GM20431 (cell line): Measurements from ENCODE around the gene PTPRF.
"Not testable (repeated sequence)": the region's sequence is repeated elsewhere in the genome, so short reads cannot be mapped to it uniquely, and the experiment has no call there.

Experiments used
- in situ Hi-C: fragments of 300-500 bp; cut with MseI, MboI; formaldehyde crosslinking; loops from one replicate; pipeline ENCODE4 v1.15.0; 2020; ENCODE audit warnings: low sequenced_read_pairs; ENCODE audit not compliant: unreplicated experiment

PTPRF gene

DNA sequence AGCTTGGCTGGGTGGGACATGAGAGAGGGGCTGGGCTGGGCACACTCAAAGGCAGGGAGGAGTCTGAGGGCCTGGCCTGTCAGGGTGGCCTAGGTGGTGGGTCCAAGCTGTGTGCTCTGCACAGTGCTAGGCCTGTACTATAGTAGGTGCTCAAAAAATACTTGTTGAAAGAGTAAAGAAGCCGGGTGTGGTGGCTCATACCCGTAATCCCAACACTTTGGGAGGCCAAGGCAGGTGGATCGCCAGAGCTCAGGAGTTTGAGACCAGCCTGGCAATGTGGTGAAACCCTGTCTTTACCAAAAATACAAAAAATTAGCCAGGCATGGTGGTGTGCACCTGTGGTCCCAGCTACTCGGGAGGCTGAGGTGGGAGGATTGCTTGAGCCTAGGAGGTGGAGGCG lies 18.7 kb downstream of the PTPRF start:
- in situ Hi-C loops, result not testable (repeated sequence)

GRCh38 chr1:43549921-43550597 lies 19.4 kb downstream of the PTPRF start:
- in situ Hi-C loops, result no loop called here

DNA sequence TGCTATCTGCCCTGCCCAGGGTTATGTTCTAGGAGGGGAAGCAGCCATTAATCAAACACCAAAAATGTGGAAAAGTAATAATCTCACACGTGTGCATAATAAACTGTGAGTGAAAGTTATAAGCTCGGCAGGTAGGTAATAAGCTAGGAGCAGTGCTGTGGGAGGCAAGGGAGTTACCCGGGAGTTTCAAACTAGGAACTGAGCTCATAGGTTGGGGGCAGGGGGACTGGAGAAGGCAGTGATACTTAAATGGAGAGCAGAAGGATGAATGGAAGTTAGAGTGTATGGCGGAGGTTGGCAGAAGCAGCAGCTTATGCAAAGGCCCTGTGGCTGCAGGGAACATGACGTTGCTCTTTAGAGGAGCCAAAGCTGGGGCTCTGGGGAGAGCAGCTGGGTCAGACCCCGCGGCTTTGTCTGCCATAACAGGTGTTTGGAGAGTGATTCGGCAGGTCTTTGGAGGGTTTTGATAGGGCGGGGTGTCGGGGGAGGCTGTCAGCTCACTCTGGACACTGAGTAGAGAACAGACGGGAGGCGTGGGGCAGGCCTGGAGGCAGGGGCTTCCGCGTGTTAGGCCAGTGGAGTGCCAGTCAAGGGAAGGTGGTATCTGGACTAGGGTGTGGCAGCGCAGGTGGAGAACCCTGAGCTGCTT lies 20.0 kb downstream of the PTPRF start:
- in situ Hi-C loops, result no loop called here

DNA sequence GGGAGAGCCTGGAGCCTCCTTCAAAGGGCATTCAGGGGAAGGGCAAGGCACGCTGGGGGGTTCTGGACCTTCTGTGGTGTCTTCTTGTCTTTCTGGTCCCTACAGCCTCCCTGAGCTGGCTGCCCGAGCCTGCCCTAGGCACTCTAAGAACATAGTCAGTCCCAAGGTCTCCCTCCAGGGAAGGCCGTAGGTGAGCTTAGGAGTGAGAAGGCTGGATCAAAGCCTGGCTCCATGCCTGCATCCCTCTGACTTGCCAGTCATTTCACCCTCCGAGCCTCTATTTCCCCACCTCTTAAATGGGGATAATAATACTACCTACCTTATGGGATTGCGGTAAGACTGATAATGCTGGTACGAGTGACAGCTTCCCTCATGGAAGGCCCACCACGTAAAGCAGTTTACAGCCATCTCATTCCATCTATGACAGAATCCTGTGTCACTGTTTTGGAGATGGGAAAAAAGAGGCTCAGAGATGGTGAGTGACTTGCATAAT lies 20.8 kb downstream of the PTPRF start:
- in situ Hi-C loops, result no loop called here

DNA sequence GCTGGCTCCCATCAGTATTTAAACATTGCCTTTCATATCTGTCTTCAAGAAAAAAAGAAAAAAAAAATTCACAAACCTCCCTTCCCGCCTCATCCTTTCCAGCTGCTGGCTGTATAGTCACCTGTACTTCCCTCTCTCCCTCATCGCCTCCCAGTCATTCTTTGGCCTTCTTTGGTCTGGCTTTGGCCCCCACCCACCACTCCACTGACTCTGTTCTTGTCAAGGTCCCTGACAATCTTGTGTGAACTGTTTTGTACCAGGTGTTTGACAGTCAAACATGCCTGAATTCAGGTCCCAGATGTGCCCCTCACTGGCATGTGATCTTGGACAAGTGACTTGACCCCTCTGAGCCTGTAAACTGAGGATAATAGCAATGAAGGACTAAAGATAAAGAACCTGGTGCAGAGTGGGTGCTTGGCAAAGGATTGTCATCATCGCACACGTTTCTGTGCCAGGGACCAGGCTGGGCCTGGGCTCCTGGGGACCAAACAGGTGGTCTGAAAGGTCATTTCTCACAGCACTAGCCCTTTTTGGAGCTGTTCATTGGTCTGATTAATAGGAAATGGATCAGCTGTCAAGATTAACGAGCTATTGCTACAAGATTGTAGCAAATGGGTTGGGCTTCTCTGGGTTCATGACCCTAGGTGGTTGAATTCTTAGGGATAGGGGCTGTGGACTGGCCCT lies 21.5 kb downstream of the PTPRF start:
- in situ Hi-C loops, result no loop called here

- in situ Hi-C loops, result no loop called here
Measured at GRCh38 chr1:43552813-43553212, 22.1 kb downstream of the PTPRF start.

GRCh38 chr1:43554444-43554992 lies 23.8 kb downstream of the PTPRF start:
- in situ Hi-C loops, result no loop called here

DNA sequence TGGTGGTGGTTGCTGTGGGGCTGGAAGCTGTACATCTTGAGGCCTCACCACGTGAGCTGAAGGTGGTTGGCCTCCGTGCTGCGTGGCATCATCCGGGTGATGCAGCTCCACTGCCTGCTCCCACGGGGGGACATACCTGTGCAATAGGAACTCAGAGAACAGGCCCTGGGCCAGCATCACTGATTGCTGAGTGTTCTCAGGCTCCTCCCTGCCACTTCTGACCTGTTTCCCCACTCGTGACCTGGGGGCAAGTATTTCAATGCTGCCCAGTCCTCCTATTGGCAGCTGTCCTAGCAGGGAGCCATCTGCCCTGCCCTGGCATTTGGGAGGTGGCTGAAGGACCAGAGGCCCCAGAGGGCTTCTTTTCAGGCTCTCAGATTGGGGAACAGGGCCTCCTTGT lies 26.1 kb downstream of the PTPRF start:
- in situ Hi-C loops, result no loop called here

GRCh38 chr1:43557744-43558245 lies 27.1 kb downstream of the PTPRF start:
- in situ Hi-C loops, result no loop called here

GRCh38 chr1:43558346-43558841 lies 27.7 kb downstream of the PTPRF start:
- in situ Hi-C loops, result no loop called here

DNA sequence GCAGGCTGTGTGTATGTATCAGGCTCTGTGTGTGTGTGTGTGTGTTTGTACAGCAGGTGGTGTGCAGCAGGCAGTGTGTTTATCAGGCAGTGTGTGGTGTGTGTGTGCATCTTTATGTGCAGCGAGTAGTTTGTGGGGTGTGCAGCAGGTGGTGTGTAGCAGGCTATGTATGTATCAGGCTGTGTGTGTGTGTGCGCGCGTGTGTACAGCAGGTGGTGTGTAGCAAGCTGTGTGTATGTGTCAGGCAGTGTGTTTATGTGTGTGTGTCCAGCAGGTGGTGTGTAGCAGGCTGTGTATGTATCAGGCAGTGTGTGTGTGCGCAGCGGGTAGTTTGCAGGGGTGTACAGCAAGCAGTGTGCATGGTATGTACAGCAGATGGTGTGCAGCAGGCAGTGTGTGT lies 29.0 kb downstream of the PTPRF start:
- in situ Hi-C loops, result no loop called here

DNA sequence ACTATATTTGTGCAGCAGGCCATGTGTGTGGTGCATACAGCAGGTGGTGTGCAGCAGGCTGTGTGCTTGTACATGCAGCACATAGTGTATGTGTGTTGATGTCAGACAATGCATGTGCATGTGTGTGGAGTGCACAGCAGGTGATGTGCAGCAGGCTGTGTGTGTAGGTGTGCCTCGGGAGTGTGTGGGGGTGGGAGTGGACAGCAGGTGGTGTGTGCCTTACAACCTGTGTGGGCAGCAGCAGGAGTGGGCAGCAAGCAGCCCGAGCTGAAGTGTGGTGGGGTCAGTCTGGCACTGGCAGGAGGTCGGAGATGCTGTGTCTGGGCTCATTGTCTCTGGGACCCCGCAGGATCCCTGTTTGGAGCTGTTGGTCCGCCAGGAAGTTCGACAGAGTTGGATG lies 29.6 kb downstream of the PTPRF start:
- in situ Hi-C loops, result no loop called here

DNA sequence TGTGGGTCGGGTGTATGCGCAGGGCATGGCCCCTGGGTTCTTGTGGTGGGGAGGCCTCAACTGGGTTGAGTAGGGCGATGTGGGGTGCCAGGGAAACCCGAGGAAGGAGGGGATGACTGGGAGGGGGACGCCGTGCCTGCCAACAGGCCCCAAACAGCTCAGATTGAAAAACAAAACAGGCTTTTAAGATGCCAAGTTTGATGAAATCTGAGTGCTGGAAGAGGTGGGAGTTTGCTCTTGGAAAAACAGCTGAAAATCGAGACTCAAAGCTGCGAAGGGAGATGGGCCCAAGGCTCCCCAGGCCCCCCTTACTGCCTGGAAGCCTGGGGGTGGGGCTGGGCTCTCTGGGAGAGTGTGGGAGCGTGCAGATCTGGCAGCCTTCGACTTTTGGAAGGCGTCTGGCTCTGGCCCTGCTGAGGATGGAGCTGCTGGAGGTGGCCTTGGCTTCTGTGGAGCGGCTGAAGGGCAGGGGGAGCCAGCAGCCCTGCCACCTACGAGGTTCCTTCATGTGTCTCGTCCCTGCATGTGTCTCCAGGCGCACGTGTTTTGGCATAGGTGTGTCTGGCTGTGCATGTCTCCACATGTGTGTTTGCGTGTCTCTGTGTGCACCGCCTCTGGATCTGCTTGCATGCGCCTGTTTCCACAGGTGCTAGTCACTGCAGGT lies 33.3 kb downstream of the PTPRF start:
- in situ Hi-C loops, result no loop called here

GRCh38 chr1:43564551-43565348 lies 34.1 kb downstream of the PTPRF start:
- in situ Hi-C loops, result no loop called here

- in situ Hi-C loops, result no loop called here
Measured at GRCh38 chr1:43565600-43566360, 35.1 kb downstream of the PTPRF start.

GRCh38 chr1:43566382-43567044 lies 35.8 kb downstream of the PTPRF start:
- in situ Hi-C loops, result no loop called here

DNA sequence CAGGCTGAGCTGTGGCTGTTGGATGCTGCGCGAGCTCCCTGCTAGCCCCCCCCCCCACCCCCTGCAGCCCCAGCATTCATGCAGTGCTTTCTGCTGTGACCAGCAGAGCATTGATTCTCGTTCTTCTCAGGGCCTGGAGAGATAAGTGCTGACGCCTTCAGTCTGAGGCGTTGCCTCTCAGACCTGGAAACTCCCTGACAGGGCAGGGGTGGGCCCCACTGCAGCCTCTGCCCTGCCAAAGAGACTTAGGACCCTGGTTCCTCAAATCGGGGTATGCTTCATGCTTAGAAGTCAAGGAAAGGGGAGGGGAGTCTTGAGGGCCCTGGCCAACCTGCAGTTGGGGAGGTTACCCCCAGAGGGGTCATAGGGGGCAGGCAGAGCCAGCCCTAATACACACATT lies 38.5 kb downstream of the PTPRF start:
- in situ Hi-C loops, result no loop called here

DNA sequence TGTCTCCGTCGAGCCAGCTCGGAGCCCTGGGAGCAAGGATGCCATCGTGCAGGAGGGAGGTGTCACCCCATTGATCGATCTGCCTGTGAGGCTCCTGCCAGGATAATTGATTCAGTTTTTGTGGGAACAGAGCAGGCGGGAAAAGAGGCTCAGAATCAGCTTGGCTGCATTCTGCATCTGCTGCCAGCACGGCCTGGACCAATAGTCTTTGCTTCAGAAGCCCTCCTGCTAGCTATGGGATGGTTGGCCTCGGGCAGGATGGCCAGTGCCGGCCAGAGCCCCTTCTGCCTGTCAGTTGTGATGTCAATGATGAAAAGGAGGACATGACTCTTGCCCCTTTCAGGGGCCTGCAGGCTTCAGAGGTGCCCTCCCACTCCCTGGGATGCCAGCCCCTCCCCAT lies 39.6 kb downstream of the PTPRF start:
- in situ Hi-C loops, result no loop called here
